GM10248 (cell line): Measurements from ENCODE around the gene ASXL1.
A peak's percentile ranks its signal among the peaks of the same experiment; 100 is the strongest.

Source experiments
- CTCF ChIA-PET: fragments of 300-600 bp; sonication (Branson Sonifier 250); formaldehyde crosslinking; extraction: SDS; loops from one replicate; lab custom pipeline; 2021; ENCODE audit warnings: antibody characterized with exemption; lab: Yijun Ruan, JAX
- POLR2A ChIA-PET: fragments of 350-650 bp; sonication (Branson Sonifier 250); formaldehyde crosslinking; extraction: SDS; loops from one replicate; lab custom pipeline; 2020; ENCODE audit warnings: antibody characterized with exemption; lab: Yijun Ruan, JAX
- DNase-seq: peaks from one replicate; pipeline ENCODE4 v3.0.0; 2012; ENCODE audit errors: extremely low spot score
- CTCF ChIP-seq: IDR thresholded peaks from 2 replicates; pipeline ENCODE4 v1.5.1; 2012; ENCODE audit warnings: mild to moderate bottlenecking, low read depth; ENCODE audit errors: extremely low read depth, missing control alignments, control extremely low read depth

The ASXL1 gene

GRCh38 chr20:32483351-32484224, 125.5 kb downstream of the ASXL1 start:
- POLR2A ChIA-PET = no interaction called here

GRCh38 chr20:32484225-32484957, 126.3 kb downstream of the ASXL1 start:
- no peak for TF ChIP-seq CTCF
- CTCF ChIA-PET = interaction anchor here (0.6 to 2.9 kb wide), 6 partner anchors 10 to 204 kb away, joined by 3 to 13 read pairs (median 4); no protein-coding TSS in a partner anchor
- DNase-seq = no peak
- POLR2A ChIA-PET = no interaction called here

More at GRCh38 chr20:32483351-32484224, 125.5 kb downstream of the ASXL1 start:
- CTCF ChIA-PET = interaction anchor here (2.9 kb wide), 1 partner anchor 14 kb away, joined by 13 read pairs; no protein-coding TSS in a partner anchor
- no peak for DNase-seq
- no peak for TF ChIP-seq CTCF

- CTCF ChIA-PET = interaction anchor here (0.6 to 2.9 kb wide), 16 partner anchors 10 to 280 kb away, joined by 3 to 13 read pairs (median 3); partner anchors contain the start of gene C20orf203
- POLR2A ChIA-PET = no interaction called here
- TF ChIP-seq CTCF = peak; percentile 77
- peak; percentile 75 for DNase-seq
These were observed 127.0 kb downstream of the ASXL1 start for GRCh38 chr20:32484958-32485769.

- no peak for DNase-seq
- CTCF ChIA-PET = interaction anchor here (0.8 to 2.9 kb wide), 16 partner anchors 10 to 281 kb away, joined by 3 to 13 read pairs (median 3); partner anchors contain the start of gene C20orf203
- POLR2A ChIA-PET = no interaction called here
- no peak for TF ChIP-seq CTCF
These were observed 127.8 kb downstream of the ASXL1 start for GRCh38 chr20:32485770-32486478.

- POLR2A ChIA-PET = no interaction called here
- no peak for DNase-seq
- CTCF ChIA-PET = no interaction called here
- no peak for TF ChIP-seq CTCF
These were observed 129.2 kb downstream of the ASXL1 start for GRCh38 chr20:32487381-32487780.
